Measurements from ENCODE around the gene HTR6. TPM values are rescaled to one million over a fixed set of nuclear protein-coding genes. Genes with fewer than 3 reads are reported as not detected.

The HTR6 gene
- total RNA-seq, 1 donor = under 0.01 TPM

- DNase-seq (ENCODE audit: insufficient read length, low spot score, missing footprints) = no peak
- Histone ChIP-seq H3K27me3 (ENCODE audit: insufficient read depth, low read length) (no peaks in the 10 kb centered on the region), H3K4me1 (ENCODE audit: insufficient read depth, low read length) (no peaks in the 10 kb centered on the region), H4K20me1 (ENCODE audit: insufficient read depth, low read length) (no peaks in the 10 kb centered on the region), H2AFZ (ENCODE audit: low read length) (no peak overlapping the region), H3K36me3 (ENCODE audit: insufficient read depth, low read length) (peaks cover 8% of the 10 kb centered on the region), H3K27ac (ENCODE audit: low read depth, low read length) (no peak overlapping the region), H3K4me2 (ENCODE audit: insufficient read depth, low read length) (no peak overlapping the region), H3K4me3 (ENCODE audit: insufficient read depth, low read length) (no peak overlapping the region), H3K79me2 (ENCODE audit: insufficient read depth, low read length) (no peaks in the 10 kb centered on the region), H3K9me3 (ENCODE audit: low read depth, low read length) (peaks cover 5% of the 10 kb centered on the region)
- TF ChIP-seq, protein P1, sequence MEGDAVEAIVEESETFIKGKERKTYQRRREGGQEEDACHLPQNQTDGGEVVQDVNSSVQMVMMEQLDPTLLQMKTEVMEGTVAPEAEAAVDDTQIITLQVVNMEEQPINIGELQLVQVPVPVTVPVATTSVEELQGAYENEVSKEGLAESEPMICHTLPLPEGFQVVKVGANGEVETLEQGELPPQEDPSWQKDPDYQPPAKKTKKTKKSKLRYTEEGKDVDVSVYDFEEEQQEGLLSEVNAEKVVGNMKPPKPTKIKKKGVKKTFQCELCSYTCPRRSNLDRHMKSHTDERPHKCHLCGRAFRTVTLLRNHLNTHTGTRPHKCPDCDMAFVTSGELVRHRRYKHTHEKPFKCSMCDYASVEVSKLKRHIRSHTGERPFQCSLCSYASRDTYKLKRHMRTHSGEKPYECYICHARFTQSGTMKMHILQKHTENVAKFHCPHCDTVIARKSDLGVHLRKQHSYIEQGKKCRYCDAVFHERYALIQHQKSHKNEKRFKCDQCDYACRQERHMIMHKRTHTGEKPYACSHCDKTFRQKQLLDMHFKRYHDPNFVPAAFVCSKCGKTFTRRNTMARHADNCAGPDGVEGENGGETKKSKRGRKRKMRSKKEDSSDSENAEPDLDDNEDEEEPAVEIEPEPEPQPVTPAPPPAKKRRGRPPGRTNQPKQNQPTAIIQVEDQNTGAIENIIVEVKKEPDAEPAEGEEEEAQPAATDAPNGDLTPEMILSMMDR (IDR thresholded peaks at IDR 0.05; ENCODE audit: extremely low read depth, low read depth, low read length) = no peak
These were observed 60.9 kb downstream of the HTR6 start for GRCh38 chr1:19725606-19726005.

DNA sequence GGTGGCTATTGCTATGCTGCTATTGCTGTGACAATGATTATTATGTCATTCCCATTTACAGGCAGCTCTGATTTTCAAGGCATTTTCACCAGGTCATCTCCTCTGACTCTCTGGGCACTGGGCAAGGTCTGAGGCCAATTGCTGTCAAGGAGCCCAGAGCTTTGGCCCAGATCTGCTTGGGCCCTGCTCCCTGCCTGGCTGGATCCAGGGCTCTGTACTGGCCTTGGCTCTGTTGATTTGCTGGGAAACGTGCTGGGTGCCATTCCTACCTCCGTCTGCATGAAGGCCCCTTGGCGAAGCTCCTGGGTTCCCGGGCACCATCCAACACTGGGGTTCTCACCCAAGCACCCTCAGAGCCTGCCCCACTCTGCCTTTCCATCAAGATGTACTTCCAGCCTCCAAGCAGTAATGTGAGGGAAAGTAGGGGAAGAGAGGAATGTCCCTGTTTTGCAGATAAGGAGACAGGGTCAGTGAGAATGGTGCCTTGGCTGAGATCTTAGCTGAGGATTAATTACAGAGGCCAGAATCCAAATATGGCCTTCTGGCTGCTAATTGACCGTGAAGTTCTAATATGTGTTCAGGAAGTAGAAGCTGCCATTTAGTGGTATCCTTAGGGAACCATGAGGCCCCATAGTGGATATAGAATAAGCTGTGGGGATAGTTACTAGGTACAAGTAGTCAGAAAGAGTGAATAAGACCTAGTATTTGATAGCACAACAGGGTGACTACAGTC is 63.9 kb downstream of the HTR6 start:
- no peaks in the 10 kb centered on the region for H3K27me3 ChIP-seq (ENCODE audit: insufficient read depth, low read length)
- H3K9me3 ChIP-seq (ENCODE audit: low read depth, low read length) = peaks cover 5% of the 10 kb centered on the region
- H3K4me3 ChIP-seq (ENCODE audit: insufficient read depth, low read length) = no peak overlapping the region
- no peaks in the 10 kb centered on the region for H3K79me2 ChIP-seq (ENCODE audit: insufficient read depth, low read length)
- no peak overlapping the region for H3K4me2 ChIP-seq (ENCODE audit: insufficient read depth, low read length)
- TF ChIP-seq, protein P1 (IDR thresholded peaks at IDR 0.05; ENCODE audit: extremely low read depth, low read depth, low read length) = no peak
- DNase-seq (ENCODE audit: insufficient read length, low spot score, missing footprints) = no peak
- no peak overlapping the region for H3K27ac ChIP-seq (ENCODE audit: low read depth, low read length)
- H3K4me1 ChIP-seq (ENCODE audit: insufficient read depth, low read length) = no peaks in the 10 kb centered on the region
- no peak overlapping the region for H2AFZ ChIP-seq (ENCODE audit: low read length)
- H3K36me3 ChIP-seq (ENCODE audit: insufficient read depth, low read length) = peaks cover 12% of the 10 kb centered on the region
- no peaks in the 10 kb centered on the region for H4K20me1 ChIP-seq (ENCODE audit: insufficient read depth, low read length)

DNA sequence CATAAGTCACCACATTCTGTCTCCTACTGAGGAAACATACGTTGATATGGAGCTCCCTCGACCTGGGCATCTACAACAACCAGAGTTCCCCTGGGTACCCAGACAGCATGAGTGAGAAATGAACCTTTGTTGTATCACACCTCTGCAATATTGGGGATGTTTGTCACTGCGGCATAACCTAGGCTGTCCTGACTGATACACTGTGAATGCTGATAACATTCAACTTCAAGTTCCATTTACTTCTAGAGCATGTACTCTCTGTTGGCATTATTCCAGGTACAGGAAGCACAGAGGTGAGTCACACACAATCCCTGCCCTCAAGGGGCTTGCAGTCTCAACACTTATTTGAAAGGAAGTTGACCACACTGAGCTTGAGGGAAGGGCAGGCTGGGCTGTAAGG is 65.6 kb downstream of the HTR6 start:
- H3K79me2 ChIP-seq (ENCODE audit: insufficient read depth, low read length) = no peaks in the 10 kb centered on the region
- H3K4me1 ChIP-seq (ENCODE audit: insufficient read depth, low read length) = peaks cover 11% of the 10 kb centered on the region
- no peaks in the 10 kb centered on the region for H4K20me1 ChIP-seq (ENCODE audit: insufficient read depth, low read length)
- no peak for DNase-seq (ENCODE audit: insufficient read length, low spot score, missing footprints)
- H3K27me3 ChIP-seq (ENCODE audit: insufficient read depth, low read length) = no peaks in the 10 kb centered on the region
- no peak overlapping the region for H3K4me3 ChIP-seq (ENCODE audit: insufficient read depth, low read length)
- no peak overlapping the region for H3K4me2 ChIP-seq (ENCODE audit: insufficient read depth, low read length)
- no peak overlapping the region for H3K27ac ChIP-seq (ENCODE audit: low read depth, low read length)
- H2AFZ ChIP-seq (ENCODE audit: low read length) = no peak overlapping the region
- TF ChIP-seq, protein P1 (IDR thresholded peaks at IDR 0.05; ENCODE audit: extremely low read depth, low read depth, low read length) = no peak
- peaks cover 12% of the 10 kb centered on the region for H3K36me3 ChIP-seq (ENCODE audit: insufficient read depth, low read length)
- peaks cover 5% of the 10 kb centered on the region for H3K9me3 ChIP-seq (ENCODE audit: low read depth, low read length)

Other genes with a start within 250 kb of the HTR6 start
- gene CAPZB, start 179.3 kb upstream of the HTR6 start, total RNA-seq = 217 and 224 TPM in 2 replicates
- gene NBL1, start 20.6 kb upstream of the HTR6 start, total RNA-seq = 88.7 and 114 TPM in 2 replicates
- 24.2 and 27.5 TPM in 2 replicates for gene TMCO4, start 135.0 kb downstream of the HTR6 start, total RNA-seq
- gene RNF186, start 150.4 kb downstream of the HTR6 start, total RNA-seq = not detected in 2 replicates
- gene OTUD3, start 217.5 kb downstream of the HTR6 start, total RNA-seq = 4.0 and 4.1 TPM in 2 replicates

Data from osteoblast (primary cell).